Activated naive CD4-positive, alpha-beta T cell treated with Interleukin-2 at 50 U/mL for 16 hours (primary cell): Measurements from ENCODE around the gene CPEB2.

ENCODE experiments used
- DNase-seq: peaks from one replicate; pipeline ENCODE4 v3.0.0-alpha.2; 2020

CPEB2 gene

GRCh38 chr4:15001869-15002658, at the start of gene CPEB2:
Gene CPEB2, plus strand, starts transcription at chr4:15002481. Its CDS starts 193 bp downstream, at chr4:15002674.
- peak; percentile 91 for DNase-seq

GRCh38 chr4:14958436-14958835, 43.8 kb upstream of the CPEB2 start:
- DNase-seq = no peak

GRCh38 chr4:14961292-14961691, 41.0 kb upstream of the CPEB2 start:
- no peak for DNase-seq

- no peak for DNase-seq
Observed at GRCh38 chr4:14965071-14965470, 37.2 kb upstream of the CPEB2 start.

GRCh38 chr4:14967982-14968381, 34.3 kb upstream of the CPEB2 start:
- no peak for DNase-seq

- no peak for DNase-seq
Observed at GRCh38 chr4:14977830-14978229, 24.5 kb upstream of the CPEB2 start.

GRCh38 chr4:14984448-14984847, 17.8 kb upstream of the CPEB2 start:
- no peak for DNase-seq

GRCh38 chr4:14985161-14985560, 17.1 kb upstream of the CPEB2 start:
- DNase-seq = no peak

- no peak for DNase-seq
Observed at GRCh38 chr4:14985843-14986242, 16.4 kb upstream of the CPEB2 start.

GRCh38 chr4:14987054-14987453, 15.2 kb upstream of the CPEB2 start:
- no peak for DNase-seq

- DNase-seq = no peak
Observed at GRCh38 chr4:14990484-14990883, 11.8 kb upstream of the CPEB2 start.

- no peak for DNase-seq
Observed at GRCh38 chr4:14994242-14994641, 8.0 kb upstream of the CPEB2 start.

- peak; percentile 52 for DNase-seq
Observed at GRCh38 chr4:15001248-15001868, 923 bp upstream of the CPEB2 start.

GRCh38 chr4:15002659-15003400, 549 bp downstream of the CPEB2 start:
- DNase-seq = peak; percentile 81

- peak; percentile 64 for DNase-seq
Observed at GRCh38 chr4:15003401-15003890, 1.2 kb downstream of the CPEB2 start.

GRCh38 chr4:15003891-15004738, 1.8 kb downstream of the CPEB2 start:
- DNase-seq = peak; percentile 59

GRCh38 chr4:15004739-15005301, 2.5 kb downstream of the CPEB2 start:
- peak; percentile 51 for DNase-seq

GRCh38 chr4:15005474-15006115, 3.3 kb downstream of the CPEB2 start:
- DNase-seq = no peak

GRCh38 chr4:15006416-15007024, 4.2 kb downstream of the CPEB2 start:
- DNase-seq = no peak

GRCh38 chr4:15007201-15007600, 4.9 kb downstream of the CPEB2 start:
- DNase-seq = no peak

GRCh38 chr4:15010038-15010585, 7.8 kb downstream of the CPEB2 start:
- no peak for DNase-seq
